Embryonic facial prominence (tissue), 1 donor: ENCODE data around the gene C19orf38.
"Not testable (repeated sequence)": the region's sequence is repeated elsewhere in the genome, so short reads cannot be mapped to it uniquely, and the experiment has no call there.

ENCODE experiments used
- DNase-seq: peaks from one replicate; pipeline ENCODE4 v3.0.0-alpha.2; 2016; ENCODE audit errors: extremely low spot score

The C19orf38 gene

GRCh38 chr19:10876459-10877240 is 28.4 kb downstream of the C19orf38 start:
- DNase-seq, result no peak

DNA sequence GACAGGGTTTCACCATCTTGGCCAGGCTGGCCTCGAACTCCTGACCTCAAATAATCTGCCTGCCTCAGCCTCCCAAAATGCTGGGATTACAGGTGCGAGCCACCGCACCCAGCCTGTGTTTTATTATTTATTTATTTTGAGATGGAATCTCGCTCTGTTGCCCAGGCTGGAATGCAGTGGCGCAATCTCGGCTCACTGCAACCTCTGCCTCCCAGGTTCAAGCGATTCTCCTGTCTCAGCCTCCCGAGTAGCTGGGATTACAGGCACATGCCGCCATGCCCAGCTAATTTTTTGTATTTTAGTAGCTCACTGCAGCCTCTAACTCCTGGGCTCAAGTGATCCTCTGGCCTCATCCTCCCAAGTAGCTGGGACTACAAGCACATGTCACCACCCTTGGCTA is 29.4 kb downstream of the C19orf38 start:
- DNase-seq, result not testable (repeated sequence)

- no peak for DNase-seq
Observed at GRCh38 chr19:10878253-10878652, 30.0 kb downstream of the C19orf38 start.

DNA sequence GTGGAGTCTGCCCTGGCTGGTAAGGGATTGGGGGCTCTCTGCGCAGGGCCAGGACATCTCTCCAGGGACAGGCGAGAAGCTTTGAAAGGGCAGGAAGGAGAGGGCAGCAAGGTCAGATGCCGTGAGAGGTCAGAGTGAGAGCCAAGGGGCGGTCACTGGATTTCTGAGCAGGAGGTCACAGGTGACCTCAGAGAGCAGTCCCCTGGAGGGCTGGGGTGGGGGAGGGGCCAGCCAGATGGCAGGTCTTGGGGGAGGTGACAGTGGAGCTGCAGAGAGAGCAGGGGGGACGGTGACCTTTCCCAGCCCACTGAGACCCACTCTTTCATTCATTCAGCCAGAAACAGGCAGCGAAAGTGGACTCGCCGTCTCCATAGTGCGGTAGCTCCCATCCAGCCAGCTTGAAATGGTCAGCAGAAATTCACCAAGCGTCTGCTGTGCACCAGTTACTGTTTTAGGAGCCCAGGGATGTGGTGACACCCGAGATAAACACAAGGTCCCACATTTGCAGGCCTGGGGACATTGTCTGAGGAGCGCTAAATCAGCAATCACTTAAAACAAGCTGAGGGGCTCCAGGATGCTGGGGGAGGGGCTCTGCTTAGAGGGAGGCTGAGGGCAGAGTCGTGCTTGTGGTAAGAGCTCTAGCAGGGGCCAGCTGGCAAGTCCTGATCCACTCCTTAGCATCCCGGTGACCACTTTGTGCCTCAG is 33.3 kb downstream of the C19orf38 start:
- no peak for DNase-seq

- no peak for DNase-seq
Observed at GRCh38 chr19:10882108-10882457, 33.9 kb downstream of the C19orf38 start.

DNA sequence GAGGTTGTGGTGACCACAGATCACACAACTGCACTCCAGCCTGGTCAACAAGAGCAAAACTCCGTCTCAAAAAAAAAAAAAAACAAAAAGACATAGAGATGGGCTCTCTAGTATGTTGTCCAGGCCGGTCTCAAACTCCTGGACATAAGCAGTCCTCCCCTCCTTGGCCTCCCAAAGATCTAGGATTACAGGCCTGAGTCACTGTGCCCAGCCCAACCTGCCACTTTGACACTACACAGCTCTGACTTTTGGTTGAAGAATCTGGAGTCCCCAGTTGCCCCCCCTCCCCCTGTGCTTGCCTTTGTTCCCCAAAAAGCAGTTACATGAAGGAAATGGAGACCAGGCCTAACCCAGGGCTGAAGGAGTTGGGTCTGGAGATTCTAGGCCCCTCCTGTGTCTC is 36.1 kb downstream of the C19orf38 start:
- no peak for DNase-seq

GRCh38 chr19:10885201-10886169 is 37.3 kb downstream of the C19orf38 start:
- no peak for DNase-seq

GRCh38 chr19:10887616-10888367 is 39.6 kb downstream of the C19orf38 start:
- DNase-seq, result no peak

DNA sequence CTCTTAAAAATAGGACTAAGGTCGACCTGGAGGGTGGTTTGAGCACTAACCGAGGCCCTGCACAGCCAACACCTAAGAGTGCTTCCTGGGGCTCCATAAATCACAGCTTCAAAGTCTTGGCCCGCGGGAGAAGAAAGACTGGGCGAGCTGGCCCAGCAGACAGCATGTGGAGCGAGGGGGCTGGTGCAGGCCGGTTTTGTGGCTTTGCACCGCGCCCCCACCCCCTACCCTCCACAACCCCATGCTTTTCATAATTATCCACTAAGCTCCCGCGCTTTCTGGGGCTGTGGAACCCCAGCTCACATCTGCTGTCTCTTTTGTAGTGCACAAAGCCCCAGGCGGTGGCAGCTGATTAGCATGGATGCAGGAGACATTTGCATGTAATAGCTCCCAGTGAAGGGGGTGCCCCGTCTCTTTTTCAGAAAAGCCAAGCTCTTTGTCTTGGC is 40.2 kb downstream of the C19orf38 start:
- no peak for DNase-seq

DNA sequence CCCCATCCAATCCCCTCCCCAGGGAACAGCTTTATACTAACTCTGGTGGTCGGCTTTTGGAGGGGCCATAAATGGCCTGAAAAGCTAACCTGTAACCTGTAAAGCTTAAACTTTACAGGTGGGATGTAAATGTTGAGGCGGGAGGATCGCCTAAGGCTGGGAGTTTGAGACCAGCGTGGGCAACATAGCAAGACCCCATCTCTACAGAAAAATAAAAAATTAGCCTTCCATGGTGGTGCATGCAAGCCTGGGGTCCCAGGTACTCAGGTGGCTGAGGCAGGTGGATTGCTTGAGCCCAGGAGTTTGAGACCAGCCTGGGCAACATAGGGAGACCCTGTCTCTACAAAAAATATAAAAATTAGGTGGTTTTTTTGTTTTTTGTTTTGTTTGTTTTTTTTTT is 41.7 kb downstream of the C19orf38 start:
- DNase-seq, result no peak

- no peak for DNase-seq
Observed at GRCh38 chr19:10891405-10892086, 43.3 kb downstream of the C19orf38 start.

GRCh38 chr19:10892256-10892655 is 44.0 kb downstream of the C19orf38 start:
- DNase-seq, result no peak

DNA sequence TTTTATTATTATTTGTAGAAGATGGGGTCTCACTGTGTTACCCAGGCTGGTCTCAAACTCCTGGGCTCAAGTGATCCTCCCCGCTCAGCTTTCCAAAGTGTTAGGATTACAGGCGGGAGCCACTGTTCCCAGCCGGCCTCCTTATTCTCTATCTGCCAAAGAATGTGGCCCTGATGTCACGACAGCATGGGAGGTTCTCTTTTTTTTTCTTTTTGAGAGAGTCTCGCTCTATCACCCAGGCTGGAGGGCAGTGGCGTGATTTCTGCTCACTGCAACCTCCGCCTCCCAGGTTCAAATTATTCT is 46.6 kb downstream of the C19orf38 start:
- DNase-seq, result no peak

DNA sequence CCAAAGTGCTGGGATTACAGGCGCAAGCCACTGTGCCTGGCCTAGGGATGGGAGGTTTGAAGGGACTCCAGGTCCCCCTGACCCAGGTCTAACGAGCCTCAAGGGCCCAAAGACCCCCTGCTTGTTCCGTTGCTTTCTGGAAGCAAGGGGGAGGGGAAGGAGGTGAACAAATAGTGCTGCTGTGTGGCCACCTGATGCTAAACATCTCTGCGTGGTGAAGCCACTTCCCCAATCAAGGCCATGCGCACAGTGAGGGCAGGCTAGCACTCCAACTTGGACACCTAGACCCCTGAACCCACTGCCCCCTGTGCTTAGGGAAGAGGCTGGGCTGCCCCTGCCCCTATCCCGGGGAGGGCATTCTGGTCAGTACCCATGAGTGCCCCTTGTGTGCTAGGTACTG is 47.1 kb downstream of the C19orf38 start:
- no peak for DNase-seq

- no peak for DNase-seq
Observed at GRCh38 chr19:10895920-10896319, 47.7 kb downstream of the C19orf38 start.

- no peak for DNase-seq
Observed at GRCh38 chr19:10896851-10897526, 48.8 kb downstream of the C19orf38 start.

- no peak for DNase-seq
Observed at GRCh38 chr19:10898633-10899032, 50.4 kb downstream of the C19orf38 start.

DNA sequence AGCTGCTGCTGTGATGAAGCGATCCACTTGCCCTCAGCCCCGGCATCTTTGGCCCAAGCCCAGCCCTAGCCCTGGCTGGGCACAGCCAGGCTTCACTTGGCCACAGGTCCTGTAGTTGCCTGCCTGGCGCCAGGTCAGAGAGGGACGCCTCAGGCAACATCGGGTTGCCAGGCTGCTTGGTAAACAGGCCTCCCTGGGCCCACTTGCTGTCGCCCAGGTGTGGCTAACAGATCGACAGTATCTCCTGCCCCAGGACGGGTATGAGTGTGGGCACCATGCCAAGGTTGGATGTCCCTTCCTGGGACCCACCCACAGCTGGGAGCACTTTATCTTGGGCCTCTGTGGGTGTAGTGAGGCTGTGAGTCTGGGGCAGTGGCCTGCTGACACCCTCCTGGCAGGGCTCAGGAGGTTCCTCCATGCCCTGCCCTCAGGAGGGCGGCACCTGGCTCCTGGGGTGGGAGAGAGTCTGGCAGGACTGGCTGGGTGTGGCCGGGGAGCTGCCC is 51.0 kb downstream of the C19orf38 start:
- no peak for DNase-seq

- DNase-seq, result no peak
Observed at GRCh38 chr19:10907925-10908324, 59.7 kb downstream of the C19orf38 start.

DNA sequence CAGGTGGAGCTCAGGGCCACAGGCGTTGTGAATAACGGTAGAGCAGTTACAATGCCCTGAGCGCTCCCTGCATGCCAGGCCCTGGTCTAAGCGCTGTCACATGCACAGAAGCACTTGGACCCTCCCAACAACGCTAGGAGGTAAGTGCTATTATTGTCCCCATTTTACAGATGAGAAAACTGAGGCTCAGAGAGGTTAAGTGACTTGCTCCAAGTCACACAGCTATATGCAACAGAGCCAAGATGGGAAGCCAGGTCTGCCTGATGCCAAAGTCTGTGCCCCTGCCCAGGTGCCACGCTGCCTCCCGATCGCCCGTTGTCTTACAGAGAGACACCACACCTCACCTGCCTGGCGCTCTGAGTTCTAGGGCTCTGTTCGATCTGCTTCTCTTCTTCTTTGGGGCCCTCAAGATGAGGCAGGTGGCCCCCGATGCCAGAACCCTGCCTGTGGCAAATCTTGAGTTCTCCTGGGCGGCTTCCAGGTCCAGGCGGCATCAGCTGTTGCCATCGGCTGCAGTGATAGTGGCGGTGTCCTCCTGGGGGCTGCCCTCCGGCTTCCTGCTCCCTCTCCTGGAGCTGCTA is 60.3 kb downstream of the C19orf38 start:
- no peak for DNase-seq
